ENCODE measurements around the gene NAALAD2. TPM values are rescaled to one million over a fixed set of nuclear protein-coding genes. Genes with fewer than 3 reads are reported as not detected.
A peak's percentile ranks its signal among the peaks of the same experiment; 100 is the strongest.
"Not testable (repeated sequence)": the region's sequence is repeated elsewhere in the genome, so short reads cannot be mapped to it uniquely, and the experiment has no call there.

NAALAD2 gene
- total RNA-seq, 1 experiment from 2014 or later, result not detected

- no peaks in the 10 kb centered on the region for H3K9me3 ChIP-seq
- no peaks in the 10 kb centered on the region for H3K36me3 ChIP-seq
- no peak for DNase-seq
- no peak overlapping the region for H3K4me3 ChIP-seq
- H3K27me3 ChIP-seq, result no peaks in the 10 kb centered on the region
Measured at GRCh38 chr11:90176069-90176468, 41.6 kb downstream of the NAALAD2 start.

GRCh38 chr11:90178751-90179150, 44.3 kb downstream of the NAALAD2 start:
- DNase-seq, result no peak
- no peak overlapping the region for H3K4me3 ChIP-seq
- no peaks in the 10 kb centered on the region for H3K27me3 ChIP-seq
- no peaks in the 10 kb centered on the region for H3K9me3 ChIP-seq
- H3K36me3 ChIP-seq, result no peaks in the 10 kb centered on the region

- Histone ChIP-seq H3K27me3 (no peaks in the 10 kb centered on the region), H3K4me3 (no peak overlapping the region), H3K9me3 (no peaks in the 10 kb centered on the region), H3K36me3 (no peaks in the 10 kb centered on the region)
- no peak for DNase-seq
Measured at GRCh38 chr11:90179923-90180322, 45.5 kb downstream of the NAALAD2 start.

- DNase-seq, result no peak
- Histone ChIP-seq H3K27me3 (no peaks in the 10 kb centered on the region), H3K36me3 (peaks cover 7% of the 10 kb centered on the region), H3K4me3 (no peak overlapping the region), H3K9me3 (peaks cover 2% of the 10 kb centered on the region; the same call in 1 of the 2 replicates)
Measured at GRCh38 chr11:90187839-90188238, 53.4 kb downstream of the NAALAD2 start.

- no peak overlapping the region for H3K4me3 ChIP-seq
- peaks cover 8% of the 10 kb centered on the region for H3K36me3 ChIP-seq
- H3K27me3 ChIP-seq, result no peaks in the 10 kb centered on the region
- H3K9me3 ChIP-seq, result peaks cover 2% of the 10 kb centered on the region; the same call in 1 of the 2 replicates
- no peak for DNase-seq
Measured at GRCh38 chr11:90189011-90189410, 54.5 kb downstream of the NAALAD2 start.

- Histone ChIP-seq H3K27me3 (no peaks in the 10 kb centered on the region), H3K9me3 (no peaks in the 10 kb centered on the region; the same call in 1 of the 2 replicates), H3K36me3 (peaks cover 16% of the 10 kb centered on the region), H3K4me3 (no peak overlapping the region)
- DNase-seq, result no peak
Measured at GRCh38 chr11:90192869-90193582, 58.6 kb downstream of the NAALAD2 start.

GRCh38 chr11:90197377-90197776, 62.9 kb downstream of the NAALAD2 start:
- no peak for DNase-seq
- peaks cover 20% of the 10 kb centered on the region for H3K36me3 ChIP-seq

GRCh38 chr11:90202342-90202741, 67.9 kb downstream of the NAALAD2 start:
- peaks cover 57% of the 10 kb centered on the region for H3K36me3 ChIP-seq
- H3K4me3 ChIP-seq, result no peak overlapping the region
- H3K27me3 ChIP-seq, result no peaks in the 10 kb centered on the region
- no peak for DNase-seq
- H3K9me3 ChIP-seq, result no peaks in the 10 kb centered on the region

More at GRCh38 chr11:90197377-90197776, 62.9 kb downstream of the NAALAD2 start:
- Histone ChIP-seq H3K27me3 (no peaks in the 10 kb centered on the region), H3K4me3 (no peak overlapping the region), H3K9me3 (no peaks in the 10 kb centered on the region)

GRCh38 chr11:90204407-90204806, 69.9 kb downstream of the NAALAD2 start:
- H3K4me3 ChIP-seq, result no peak overlapping the region
- no peaks in the 10 kb centered on the region for H3K27me3 ChIP-seq
- H3K9me3 ChIP-seq, result no peaks in the 10 kb centered on the region
- H3K36me3 ChIP-seq, result peaks cover 64% of the 10 kb centered on the region
- no peak for DNase-seq

GRCh38 chr11:90204832-90205646, 70.6 kb downstream of the NAALAD2 start:
- DNase-seq, result no peak
- Histone ChIP-seq H3K9me3 (no peaks in the 10 kb centered on the region), H3K4me3 (no peak overlapping the region), H3K27me3 (no peaks in the 10 kb centered on the region), H3K36me3 (peaks cover 70% of the 10 kb centered on the region)

- not testable (repeated sequence) for H3K9me3 ChIP-seq, H3K4me3 ChIP-seq, H3K27me3 ChIP-seq, DNase-seq
- peaks cover 81% of the 10 kb centered on the region for H3K36me3 ChIP-seq
Measured at GRCh38 chr11:90207992-90208391, 73.5 kb downstream of the NAALAD2 start.

GRCh38 chr11:90208857-90209256, 74.4 kb downstream of the NAALAD2 start:
- DNase-seq, result no peak
- no peak overlapping the region for H3K4me3 ChIP-seq
- H3K9me3 ChIP-seq, result no peaks in the 10 kb centered on the region
- H3K36me3 ChIP-seq, result peaks cover 81% of the 10 kb centered on the region
- no peaks in the 10 kb centered on the region for H3K27me3 ChIP-seq

- Histone ChIP-seq H3K27me3 (no peaks in the 10 kb centered on the region), H3K36me3 (peaks cover 77% of the 10 kb centered on the region), H3K9me3 (no peaks in the 10 kb centered on the region), H3K4me3 (no peak overlapping the region)
- no peak for DNase-seq
Measured at GRCh38 chr11:90213322-90213721, 78.9 kb downstream of the NAALAD2 start.

- H3K9me3 ChIP-seq, result no peaks in the 10 kb centered on the region
- no peak overlapping the region for H3K4me3 ChIP-seq
- H3K36me3 ChIP-seq, result peaks cover 53% of the 10 kb centered on the region
- H3K27me3 ChIP-seq, result no peaks in the 10 kb centered on the region
- DNase-seq, result no peak
Measured at GRCh38 chr11:90216611-90217010, 82.1 kb downstream of the NAALAD2 start.

GRCh38 chr11:90218606-90219005, 84.1 kb downstream of the NAALAD2 start:
- DNase-seq, result no peak
- no peak overlapping the region for H3K4me3 ChIP-seq
- H3K36me3 ChIP-seq, result peaks cover 40% of the 10 kb centered on the region
- no peaks in the 10 kb centered on the region for H3K27me3 ChIP-seq
- H3K9me3 ChIP-seq, result no peaks in the 10 kb centered on the region

- Histone ChIP-seq H3K4me3 (no peak overlapping the region), H3K36me3 (peaks cover 33% of the 10 kb centered on the region), H3K27me3 (no peaks in the 10 kb centered on the region), H3K9me3 (no peaks in the 10 kb centered on the region)
- no peak for DNase-seq
Measured at GRCh38 chr11:90219438-90219837, 85.0 kb downstream of the NAALAD2 start.

GRCh38 chr11:90220391-90220790, 85.9 kb downstream of the NAALAD2 start:
- peak; percentile 63 for DNase-seq
- Histone ChIP-seq H3K4me3 (peak overlapping the region; percentile 86), H3K36me3 (peaks cover 26% of the 10 kb centered on the region), H3K9me3 (no peaks in the 10 kb centered on the region), H3K27me3 (no peaks in the 10 kb centered on the region)

Data from MG63 (cell line).